Adrenal gland (tissue), 12 donors: ENCODE results near the gene CMKLR1. TPM values are rescaled to one million over a fixed set of nuclear protein-coding genes. Genes with fewer than 3 reads are reported as not detected.

Experiments
- DNase-seq, 7 donors: peaks; one replicate each; pipeline ENCODE4 v3.0.0-alpha.2; 2019 to 2020
- H3K27ac ChIP-seq, 5 donors: fragments of 200-600 bp; sonication (generic) in 4 of 5; 1 replicate in 3 of 5; 2 replicates in 2 of 5; pipeline versions ENCODE4 v1.5.1 to v1.8.0; 2016 to 2020; ENCODE audit warnings: mild to moderate bottlenecking in 1 of 5
- H3K27me3 ChIP-seq: fragments of 200-600 bp; 2 replicates; pipeline ENCODE4 v1.8.0; 2021
- H3K36me3 ChIP-seq, 2 donors: fragments of 200-600 bp; replicated peaks in 1 of 2; 1 replicate in 1 of 2; 2 replicates in 1 of 2; pipeline versions ENCODE4 v1.5.1 to v1.8.0; 2018 to 2022
- H3K4me1 ChIP-seq, 2 donors: fragments of 200-600 bp; replicated peaks in 1 of 2; 1 replicate in 1 of 2; 2 replicates in 1 of 2; pipeline versions ENCODE4 v1.5.1 to v1.8.0; 2018 to 2021
- H3K4me3 ChIP-seq, 4 donors: fragments of 200-600 bp; sonication (generic) in 3 of 4; one replicate each; pipeline ENCODE4 v1.5.1; 2016 to 2018
- H3K9me3 ChIP-seq, 3 donors: fragments of 200-600 bp; sonication (generic) in 1 of 3; replicated peaks in 1 of 3; 1 replicate in 2 of 3; 2 replicates in 1 of 3; pipeline versions ENCODE4 v1.5.1 to v1.8.0; 2016 to 2021
- CTCF ChIP-seq, 6 experiments: fragments of 450-650 bp in 4 of 6; fragments of 200-600 bp in 2 of 6; sonication (generic) in 1 of 6; IDR thresholded peaks; 1 replicate in 5 of 6; 2 replicates in 1 of 6; pipeline versions ENCODE4 v1.5.1 to v1.8.0; 2016 to 2021; ENCODE audit warnings: antibody characterized with exemption in 6 of 6, mild to moderate bottlenecking in 2 of 6, moderate library complexity in 1 of 6
- POLR2A ChIP-seq, 2 donors: fragments of 450-650 bp; IDR thresholded peaks; one replicate each; pipeline ENCODE4 v1.6.1; 2017; ENCODE audit warnings: antibody characterized with exemption in 2 of 2, mild to moderate bottlenecking in 2 of 2, moderate library complexity in 1 of 2
- WGBS, 4 donors: extraction: QIAGEN DNeasy Blood & Tissue Kit in 2 of 4; methylation state at CpG; one replicate each; pipeline versions ENCODE4 v1.1.5 to v1.1.7; 2013 to 2017; 5-methylcytosine and 5-hydroxymethylcytosine counted together
- intact Hi-C, 2 donors: fragments of 100-400 bp; cut with DNase I; formaldehyde crosslinking; loops; one replicate each; pipeline versions ENCODE4 v1.14.1 to v1.15.0; 2022 to 2023
- polyA plus RNA-seq, 3 donors: library from polyadenylated mRNA; stranded (reverse); fragments of 200-250 nt in 2 of 3; fragments of 350-450 nt in 1 of 3; fragmentation: Illumina TruSeq in 1 of 3; extraction: RNeasy Lipid Tissue Mini Kit (QIAGEN cat#74804) in 1 of 3; gene quantifications; one replicate each; pipeline ENCODE4 v1.2.3, GENCODE V29; 2013 to 2014
- total RNA-seq, 9 donors: library from RNA; depleted of rRNA in 4 of 9; stranded (reverse); fragments of >200 nt in 4 of 9; fragments of 120-200 nt in 1 of 9; fragmentation: NEBNext Ultra II Directional in 1 of 9; extraction: Animal tissue kit (Norgen Biotek cat#: 25700) in 1 of 9; gene quantifications; one replicate each; pipeline versions ENCODE4 v1.1.0 to v1.2.4, GENCODE V29; 2013 to 2023
- donor health status: healthy with polysubstance abuse.
- donor health status: Bipolar disorder and iron deficiency.
- donor health status: DM: yes; HTN: yes; CAD: no.
- donor health status: DM: no; HTN: no; CAD: no.
- donor health status: DM: no; HTN: no; CAD: no.
- donor health status: DM: yes; HTN: yes; CAD: no.

Gene CMKLR1
- total and polyA plus RNA-seq, 12 donors = 2.1 to 26.6 (median 17.0) TPM

GRCh38 chr12:108319277-108320234 is 19.6 kb downstream of the CMKLR1 start:
- intact Hi-C loops = no loop called here
- no peak overlapping the region for H3K4me3 ChIP-seq
- peaks cover 0 to 1% of the 10 kb centered on the region in 2 donors for H3K4me1 ChIP-seq
- no peak overlapping the region for H3K27ac ChIP-seq
- H3K27me3 ChIP-seq = no peaks in the 10 kb centered on the region
- H3K36me3 ChIP-seq = no peaks in the 10 kb centered on the region
- WGBS, 4 donors = 55 to 70% (median 64%) methylated on average over 2 of the region's 2 CpGs
- no peaks in the 10 kb centered on the region for H3K9me3 ChIP-seq
- DNase-seq = no peak
- TF ChIP-seq CTCF (IDR thresholded peaks at IDR 0.05) (no peak), POLR2A (IDR thresholded peaks at IDR 0.05) (no peak)

- Histone ChIP-seq H3K4me1 (peaks cover 0 to 6% of the 10 kb centered on the region in 2 donors), H3K9me3 (no peaks in the 10 kb centered on the region), H3K27ac (peak overlapping the region in 1 of 5 donors; percentile 4), H3K4me3 (no peak overlapping the region), H3K27me3 (no peaks in the 10 kb centered on the region), H3K36me3 (no peaks in the 10 kb centered on the region)
- TF ChIP-seq CTCF (IDR thresholded peaks at IDR 0.05) (no peak), POLR2A (IDR thresholded peaks at IDR 0.05) (no peak)
- intact Hi-C loops = no loop called here
- 61 to 72% (median 69%) methylated on average over 6 of the region's 6 CpGs for WGBS, 4 donors
- no peak for DNase-seq
Observed at GRCh38 chr12:108318472-108319275, 20.4 kb downstream of the CMKLR1 start.

- H3K4me3 ChIP-seq = no peak overlapping the region
- no peaks in the 10 kb centered on the region for H3K36me3 ChIP-seq
- no peak for DNase-seq
- no peaks in the 10 kb centered on the region for H3K27me3 ChIP-seq
- H3K9me3 ChIP-seq = no peaks in the 10 kb centered on the region
- WGBS, 4 donors = 72 to 83% (median 77%) methylated on average over 6 of the region's 6 CpGs
- H3K4me1 ChIP-seq = peaks cover 10 to 15% of the 10 kb centered on the region in 2 donors
- TF ChIP-seq CTCF (IDR thresholded peaks at IDR 0.05) (no peak), POLR2A (IDR thresholded peaks at IDR 0.05) (no peak)
- intact Hi-C loops = no loop called here
- peak overlapping the region in 2 of 5 donors; percentile 35 to 66 for H3K27ac ChIP-seq
Observed at GRCh38 chr12:108317308-108318234, 21.5 kb downstream of the CMKLR1 start.
